Globus pallidus (tissue), 1 donor: ENCODE data around the gene SORCS1.

ENCODE experiments used
- DNase-seq: peaks from one replicate; pipeline ENCODE4 v3.0.0-alpha.2; 2015; ENCODE audit warnings: low spot score

The SORCS1 gene

DNA sequence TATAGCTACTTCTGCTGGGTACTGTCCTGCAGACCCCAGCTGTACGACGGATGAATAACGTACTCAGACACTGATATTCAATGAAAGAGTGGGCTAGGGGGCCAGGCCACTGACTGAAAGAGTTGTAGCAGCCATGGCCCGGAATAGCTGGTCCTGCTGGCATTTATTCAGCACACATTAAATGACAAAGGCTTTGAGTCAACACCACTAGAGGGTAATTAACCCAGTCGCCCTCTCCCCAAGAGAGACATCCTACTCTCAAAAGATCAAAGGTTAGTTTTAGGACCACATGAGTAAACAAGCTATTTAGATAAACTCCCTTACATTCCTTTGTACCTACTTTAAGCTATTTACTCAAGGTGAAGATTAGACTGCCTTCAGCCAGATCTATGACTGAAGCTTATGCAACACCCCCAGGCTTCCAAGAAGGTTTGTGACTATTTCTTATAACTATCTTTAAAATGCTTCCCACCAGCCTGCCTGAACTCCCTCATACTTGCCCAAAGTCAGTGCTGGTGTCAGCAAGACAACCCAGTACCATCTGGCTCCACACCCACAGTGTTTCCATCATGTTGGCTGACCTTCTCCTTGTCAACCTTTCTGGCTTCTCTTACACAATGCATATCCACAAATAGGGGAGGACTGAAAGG, 629.1 kb downstream of the SORCS1 start:
- DNase-seq: no peak

DNA sequence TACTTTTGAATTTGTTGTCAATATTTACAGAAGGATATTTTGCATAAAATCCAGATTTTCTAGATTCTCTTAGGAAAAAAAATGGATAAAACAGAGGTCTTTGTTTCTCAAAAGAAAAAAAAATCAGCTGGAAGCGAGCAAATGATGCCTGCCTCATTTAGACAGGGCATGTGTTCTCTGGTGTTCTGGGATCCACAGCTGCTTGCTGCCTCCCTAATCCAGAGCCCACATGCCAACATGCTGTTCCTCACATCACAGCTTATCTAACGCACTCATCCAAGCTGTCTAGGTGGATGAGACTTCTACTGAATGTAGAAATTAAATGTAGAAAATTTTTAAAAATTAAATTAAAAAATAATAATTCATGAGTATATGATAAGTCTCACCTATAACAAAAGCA, 630.1 kb downstream of the SORCS1 start:
- peak; percentile 38 for DNase-seq

DNA sequence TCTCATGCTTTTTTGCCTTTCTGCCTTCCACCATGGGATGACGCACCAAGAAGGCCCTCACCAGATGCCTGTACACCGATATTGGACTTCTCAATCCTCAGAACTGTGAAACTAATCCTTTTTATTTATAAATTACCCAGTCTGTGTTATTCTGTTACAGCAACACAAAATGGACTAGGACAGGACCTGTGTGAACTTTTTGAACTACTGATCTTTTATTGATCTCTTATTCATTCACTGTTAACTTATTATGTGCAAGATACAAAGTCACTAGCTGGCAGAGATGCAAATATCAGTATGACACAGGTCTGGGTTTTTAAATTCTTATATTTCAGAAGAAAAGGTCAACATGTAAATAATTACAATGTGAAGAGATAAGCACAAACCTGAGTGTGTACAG, 635.8 kb downstream of the SORCS1 start:
- no peak for DNase-seq

DNA sequence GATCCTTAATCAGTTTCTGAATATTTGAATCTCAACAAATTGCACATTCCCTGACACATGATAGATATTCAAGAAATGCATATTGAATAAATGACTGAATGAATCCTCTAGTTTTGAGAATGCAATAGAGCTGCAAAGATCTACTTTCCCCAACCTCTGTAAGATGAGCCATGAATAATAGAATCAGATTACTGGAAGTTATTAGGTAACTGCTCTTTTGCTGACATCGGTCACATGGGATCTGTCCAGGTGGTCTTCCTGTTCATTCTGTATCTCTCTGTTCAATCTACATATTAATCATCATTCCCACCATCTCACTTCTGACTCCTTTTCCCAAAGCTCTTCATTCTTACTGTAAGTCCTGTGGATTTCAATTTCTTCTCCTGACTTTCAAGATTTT, 638.7 kb downstream of the SORCS1 start:
- DNase-seq: no peak
